Transverse colon (tissue), 4 donors: ENCODE results near the gene ZNF622.

ENCODE experiments used
- CTCF ChIP-seq, 5 experiments: fragments of 200-600 bp in 3 of 5; fragments of 450-650 bp in 2 of 5; sonication (generic) in 3 of 5; IDR thresholded peaks; 1 replicate in 2 of 5; 2 replicates in 3 of 5; pipeline ENCODE4 v1.5.1; 2016 to 2017; ENCODE audit warnings: antibody characterized with exemption in 5 of 5, inconsistent platforms in 3 of 5, mild to moderate bottlenecking in 2 of 5, moderate library complexity in 1 of 5
- EP300 ChIP-seq: sonication (generic); formaldehyde crosslinking; IDR thresholded peaks from one replicate; pipeline ENCODE4 v1.6.1; 2017; ENCODE audit warnings: antibody characterized with exemption, low read depth
- POLR2A ChIP-seq: fragments of 450-650 bp; IDR thresholded peaks from one replicate; pipeline ENCODE4 v1.6.1; 2016; ENCODE audit warnings: antibody characterized with exemption, mild to moderate bottlenecking, moderate library complexity
- POLR2AphosphoS5 ChIP-seq, 3 donors: sonication (generic); formaldehyde crosslinking; IDR thresholded peaks; one replicate each; pipeline ENCODE4 v1.6.1; 2016; ENCODE audit warnings: antibody characterized with exemption in 3 of 3

DNA sequence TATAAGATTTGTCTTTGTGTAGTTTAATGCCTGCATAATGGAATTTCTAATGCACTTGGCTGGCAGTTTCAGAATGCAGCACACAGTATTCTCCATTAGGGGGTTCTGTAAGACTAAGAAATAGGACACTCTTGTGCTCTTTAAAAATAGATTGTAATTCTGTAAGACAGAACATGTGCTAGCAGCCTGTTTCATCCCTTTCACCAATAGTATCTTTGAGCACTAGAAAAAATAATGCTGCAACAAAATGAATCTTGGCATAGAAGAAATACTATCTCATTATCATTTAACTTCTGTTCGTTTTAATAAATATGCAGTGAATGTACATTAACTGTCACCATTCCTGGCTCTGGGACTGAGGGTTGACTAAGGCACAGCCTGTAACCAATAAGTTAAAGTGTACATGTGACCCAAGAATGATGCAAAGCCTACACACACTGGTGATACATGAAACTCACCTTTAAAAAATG lies 23.8 kb upstream of the ZNF622 start:
- peak; percentile 50 to 73 (median 57) for TF ChIP-seq CTCF (IDR thresholded peaks at IDR 0.05)
- TF ChIP-seq EP300: no peak
- peak in 1 of 3 donors; percentile 11 for TF ChIP-seq POLR2AphosphoS5 (IDR thresholded peaks at IDR 0.05)
- no peak for TF ChIP-seq POLR2A
